Osteocyte (in vitro differentiated cells): ENCODE data around the gene PCK1. TPM values are rescaled to one million over a fixed set of nuclear protein-coding genes. Genes with fewer than 3 reads are reported as not detected.

Source experiments
- DNase-seq: peaks from one replicate; pipeline ENCODE4 v3.0.0; 2021; ENCODE audit warnings: mixed read lengths; ENCODE audit not compliant: unreplicated experiment; ENCODE audit errors: extremely low spot score
- H3K27ac Mint-ChIP-seq: one replicate; pipeline ENCODE4 v1.8.0; 2021; ENCODE audit warnings: mild to moderate bottlenecking, mixed read lengths; ENCODE audit not compliant: unreplicated experiment
- H3K27me3 Mint-ChIP-seq: one replicate; pipeline ENCODE4 v1.8.0; 2021; ENCODE audit warnings: mixed read lengths; ENCODE audit not compliant: unreplicated experiment
- H3K36me3 Mint-ChIP-seq: one replicate; pipeline ENCODE4 v1.8.0; 2021; ENCODE audit warnings: mixed read lengths; ENCODE audit not compliant: unreplicated experiment
- H3K4me1 Mint-ChIP-seq: one replicate; pipeline ENCODE4 v1.8.0; 2021; ENCODE audit warnings: mixed read lengths; ENCODE audit not compliant: unreplicated experiment
- H3K4me3 Mint-ChIP-seq: one replicate; pipeline ENCODE4 v1.8.0; 2021; ENCODE audit warnings: mild to moderate bottlenecking, moderate library complexity, mixed read lengths; ENCODE audit not compliant: unreplicated experiment
- H3K9me3 Mint-ChIP-seq: one replicate; pipeline ENCODE4 v1.8.0; 2021; ENCODE audit warnings: mixed read lengths; ENCODE audit not compliant: unreplicated experiment
- CTCF ChIP-seq: fragments of 200-600 bp; sonication (generic); IDR thresholded peaks from 2 replicates; pipeline ENCODE4 v1.5.0; 2021; ENCODE audit warnings: antibody characterized with exemption, mild to moderate bottlenecking, moderate library complexity
- total RNA-seq: library from RNA; stranded (reverse); gene quantifications from 2 replicates; pipeline ENCODE4 v1.2.1, GENCODE V29; 2021

The PCK1 gene
- total RNA-seq, 1 donor from 2014 or later = not detected

- H3K27me3 Mint-ChIP-seq = peaks cover 3% of the 10 kb centered on the region
- TF ChIP-seq CTCF = no peak
- no peaks in the 10 kb centered on the region for H3K9me3 Mint-ChIP-seq
- peaks cover 19% of the 10 kb centered on the region for H3K4me1 Mint-ChIP-seq
- H3K4me3 Mint-ChIP-seq = no peak overlapping the region
- no peak for DNase-seq
- H3K36me3 Mint-ChIP-seq = no peaks in the 10 kb centered on the region
- no peak overlapping the region for H3K27ac Mint-ChIP-seq
Observed at GRCh38 chr20:57586943-57587277, 26.0 kb downstream of the PCK1 start.

- DNase-seq = no peak
- H3K9me3 Mint-ChIP-seq = no peaks in the 10 kb centered on the region
- H3K27me3 Mint-ChIP-seq = peaks cover 3% of the 10 kb centered on the region
- H3K36me3 Mint-ChIP-seq = no peaks in the 10 kb centered on the region
- H3K4me1 Mint-ChIP-seq = peaks cover 13% of the 10 kb centered on the region
- no peak for TF ChIP-seq CTCF
- H3K27ac Mint-ChIP-seq = no peak overlapping the region
- no peak overlapping the region for H3K4me3 Mint-ChIP-seq
Observed at GRCh38 chr20:57587278-57587988, 26.5 kb downstream of the PCK1 start.

GRCh38 chr20:57587989-57588377 is 27.1 kb downstream of the PCK1 start:
- Mint-ChIP-seq H3K27ac (no peak overlapping the region), H3K9me3 (no peaks in the 10 kb centered on the region), H3K36me3 (no peaks in the 10 kb centered on the region), H3K4me3 (no peak overlapping the region), H3K4me1 (peaks cover 8% of the 10 kb centered on the region), H3K27me3 (peaks cover 3% of the 10 kb centered on the region)
- DNase-seq = no peak
- no peak for TF ChIP-seq CTCF

- Mint-ChIP-seq H3K36me3 (no peaks in the 10 kb centered on the region), H3K27me3 (peaks cover 3% of the 10 kb centered on the region), H3K27ac (no peak overlapping the region), H3K4me1 (peaks cover 2% of the 10 kb centered on the region), H3K4me3 (no peak overlapping the region), H3K9me3 (no peaks in the 10 kb centered on the region)
- no peak for DNase-seq
- no peak for TF ChIP-seq CTCF
Observed at GRCh38 chr20:57588596-57588995, 27.7 kb downstream of the PCK1 start.

GRCh38 chr20:57589123-57589727 is 28.3 kb downstream of the PCK1 start:
- Mint-ChIP-seq H3K27ac (no peak overlapping the region), H3K27me3 (peaks cover 3% of the 10 kb centered on the region), H3K36me3 (no peaks in the 10 kb centered on the region), H3K4me1 (no peaks in the 10 kb centered on the region), H3K4me3 (no peak overlapping the region), H3K9me3 (no peaks in the 10 kb centered on the region)
- no peak for DNase-seq
- TF ChIP-seq CTCF = no peak
